ENCODE data around the gene FAM151B.
A peak's percentile ranks its signal among the peaks of the same experiment; 100 is the strongest.

The FAM151B gene

DNA sequence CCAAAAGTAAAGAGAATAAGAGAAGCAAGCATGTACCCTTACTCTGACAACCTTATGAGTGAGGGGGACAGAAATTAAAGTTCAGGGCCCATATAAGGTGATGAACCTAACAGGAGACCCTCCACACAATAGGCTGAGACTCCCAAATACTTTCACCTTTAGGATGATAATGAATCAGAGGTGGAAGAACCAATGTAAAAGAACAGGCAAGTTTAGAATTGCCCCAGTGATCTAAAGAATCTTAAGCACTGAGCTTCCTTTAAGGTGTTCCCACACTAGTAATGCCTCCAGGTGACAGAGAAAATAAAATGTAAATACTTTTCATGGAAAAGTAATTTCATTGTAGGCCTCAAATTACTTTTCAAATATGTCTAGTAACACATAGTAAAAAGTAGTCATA lies 8.2 kb upstream of the FAM151B start:
- no peak for ATAC-seq
- TF ChIP-seq ZFP3 (CRISPR knock-in tag; IDR thresholded peaks at IDR 0.05) (no peak), TOX (CRISPR knock-in tag; IDR thresholded peaks at IDR 0.05; ENCODE audit: borderline replicate concordance) (no peak), ZNF70 (CRISPR knock-in tag; IDR thresholded peaks at IDR 0.05) (no peak), BACH2 (CRISPR knock-in tag; IDR thresholded peaks at IDR 0.05; ENCODE audit: borderline replicate concordance) (no peak), CSDC2 (CRISPR knock-in tag; IDR thresholded peaks at IDR 0.05) (no peak), TCF4 (CRISPR knock-in tag; IDR thresholded peaks at IDR 0.05; ENCODE audit: borderline replicate concordance) (no peak), ZC3H10 (CRISPR knock-in tag; IDR thresholded peaks at IDR 0.05) (no peak), SNAI2 (CRISPR knock-in tag; IDR thresholded peaks at IDR 0.05) (no peak), RARB (CRISPR knock-in tag; IDR thresholded peaks at IDR 0.05) (no peak), ZFP30 (CRISPR knock-in tag; IDR thresholded peaks at IDR 0.05) (no peak), OSR1 (CRISPR knock-in tag; IDR thresholded peaks at IDR 0.05) (no peak), PPARA (CRISPR knock-in tag; IDR thresholded peaks at IDR 0.05; ENCODE audit: borderline replicate concordance) (no peak), ISL1 (CRISPR knock-in tag; IDR thresholded peaks at IDR 0.05) (no peak), GLIS3 (CRISPR knock-in tag; IDR thresholded peaks at IDR 0.05) (no peak)
- TF ChIP-seq, protein P1, sequence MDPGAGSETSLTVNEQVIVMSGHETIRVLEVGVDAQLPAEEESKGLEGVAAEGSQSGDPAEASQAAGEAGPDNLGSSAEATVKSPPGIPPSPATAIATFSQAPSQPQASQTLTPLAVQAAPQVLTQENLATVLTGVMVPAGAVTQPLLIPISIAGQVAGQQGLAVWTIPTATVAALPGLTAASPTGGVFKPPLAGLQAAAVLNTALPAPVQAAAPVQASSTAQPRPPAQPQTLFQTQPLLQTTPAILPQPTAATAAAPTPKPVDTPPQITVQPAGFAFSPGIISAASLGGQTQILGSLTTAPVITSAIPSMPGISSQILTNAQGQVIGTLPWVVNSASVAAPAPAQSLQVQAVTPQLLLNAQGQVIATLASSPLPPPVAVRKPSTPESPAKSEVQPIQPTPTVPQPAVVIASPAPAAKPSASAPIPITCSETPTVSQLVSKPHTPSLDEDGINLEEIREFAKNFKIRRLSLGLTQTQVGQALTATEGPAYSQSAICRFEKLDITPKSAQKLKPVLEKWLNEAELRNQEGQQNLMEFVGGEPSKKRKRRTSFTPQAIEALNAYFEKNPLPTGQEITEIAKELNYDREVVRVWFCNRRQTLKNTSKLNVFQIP (CRISPR knock-in tag; IDR thresholded peaks at IDR 0.05; ENCODE audit: borderline replicate concordance, low read depth), result no peak
- TF ChIP-seq, protein P2, sequence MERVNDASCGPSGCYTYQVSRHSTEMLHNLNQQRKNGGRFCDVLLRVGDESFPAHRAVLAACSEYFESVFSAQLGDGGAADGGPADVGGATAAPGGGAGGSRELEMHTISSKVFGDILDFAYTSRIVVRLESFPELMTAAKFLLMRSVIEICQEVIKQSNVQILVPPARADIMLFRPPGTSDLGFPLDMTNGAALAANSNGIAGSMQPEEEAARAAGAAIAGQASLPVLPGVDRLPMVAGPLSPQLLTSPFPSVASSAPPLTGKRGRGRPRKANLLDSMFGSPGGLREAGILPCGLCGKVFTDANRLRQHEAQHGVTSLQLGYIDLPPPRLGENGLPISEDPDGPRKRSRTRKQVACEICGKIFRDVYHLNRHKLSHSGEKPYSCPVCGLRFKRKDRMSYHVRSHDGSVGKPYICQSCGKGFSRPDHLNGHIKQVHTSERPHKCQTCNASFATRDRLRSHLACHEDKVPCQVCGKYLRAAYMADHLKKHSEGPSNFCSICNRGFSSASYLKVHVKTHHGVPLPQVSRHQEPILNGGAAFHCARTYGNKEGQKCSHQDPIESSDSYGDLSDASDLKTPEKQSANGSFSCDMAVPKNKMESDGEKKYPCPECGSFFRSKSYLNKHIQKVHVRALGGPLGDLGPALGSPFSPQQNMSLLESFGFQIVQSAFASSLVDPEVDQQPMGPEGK (CRISPR knock-in tag; IDR thresholded peaks at IDR 0.05; ENCODE audit: borderline replicate concordance), result no peak
- TF ChIP-seq, protein P3, sequence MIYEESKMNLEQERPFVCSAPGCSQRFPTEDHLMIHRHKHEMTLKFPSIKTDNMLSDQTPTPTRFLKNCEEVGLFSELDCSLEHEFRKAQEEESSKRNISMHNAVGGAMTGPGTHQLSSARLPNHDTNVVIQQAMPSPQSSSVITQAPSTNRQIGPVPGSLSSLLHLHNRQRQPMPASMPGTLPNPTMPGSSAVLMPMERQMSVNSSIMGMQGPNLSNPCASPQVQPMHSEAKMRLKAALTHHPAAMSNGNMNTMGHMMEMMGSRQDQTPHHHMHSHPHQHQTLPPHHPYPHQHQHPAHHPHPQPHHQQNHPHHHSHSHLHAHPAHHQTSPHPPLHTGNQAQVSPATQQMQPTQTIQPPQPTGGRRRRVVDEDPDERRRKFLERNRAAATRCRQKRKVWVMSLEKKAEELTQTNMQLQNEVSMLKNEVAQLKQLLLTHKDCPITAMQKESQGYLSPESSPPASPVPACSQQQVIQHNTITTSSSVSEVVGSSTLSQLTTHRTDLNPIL (CRISPR knock-in tag; IDR thresholded peaks at IDR 0.05; ENCODE audit: low read depth), result no peak
- TF ChIP-seq, protein P4, sequence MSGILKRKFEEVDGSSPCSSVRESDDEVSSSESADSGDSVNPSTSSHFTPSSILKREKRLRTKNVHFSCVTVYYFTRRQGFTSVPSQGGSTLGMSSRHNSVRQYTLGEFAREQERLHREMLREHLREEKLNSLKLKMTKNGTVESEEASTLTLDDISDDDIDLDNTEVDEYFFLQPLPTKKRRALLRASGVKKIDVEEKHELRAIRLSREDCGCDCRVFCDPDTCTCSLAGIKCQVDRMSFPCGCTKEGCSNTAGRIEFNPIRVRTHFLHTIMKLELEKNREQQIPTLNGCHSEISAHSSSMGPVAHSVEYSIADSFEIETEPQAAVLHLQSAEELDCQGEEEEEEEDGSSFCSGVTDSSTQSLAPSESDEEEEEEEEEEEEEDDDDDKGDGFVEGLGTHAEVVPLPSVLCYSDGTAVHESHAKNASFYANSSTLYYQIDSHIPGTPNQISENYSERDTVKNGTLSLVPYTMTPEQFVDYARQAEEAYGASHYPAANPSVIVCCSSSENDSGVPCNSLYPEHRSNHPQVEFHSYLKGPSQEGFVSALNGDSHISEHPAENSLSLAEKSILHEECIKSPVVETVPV (CRISPR knock-in tag; IDR thresholded peaks at IDR 0.05), result no peak

DNA sequence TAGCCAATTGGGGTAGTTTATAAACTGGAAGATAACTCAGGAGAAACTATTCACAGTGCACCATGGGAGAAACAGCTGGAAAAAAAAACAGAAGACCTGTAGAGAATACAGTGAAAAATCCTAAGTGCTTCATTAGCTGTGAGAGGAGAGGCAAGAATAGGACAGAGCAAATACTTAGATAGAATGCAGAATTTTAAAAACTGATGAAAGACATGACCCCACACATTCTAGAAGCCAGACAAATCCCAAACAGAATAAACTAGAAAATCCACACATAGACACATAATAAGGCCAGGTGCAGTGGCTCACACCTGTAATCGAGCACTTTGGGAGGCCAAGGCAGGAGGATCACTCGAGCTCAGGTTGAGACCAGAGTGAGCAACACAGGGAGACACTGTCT lies 7.5 kb upstream of the FAM151B start:
- ATAC-seq, result no peak
- TF ChIP-seq ISL1 (CRISPR knock-in tag; IDR thresholded peaks at IDR 0.05), result no peak
- TF ChIP-seq SNAI2 (CRISPR knock-in tag; IDR thresholded peaks at IDR 0.05), result no peak
- no peak for TF ChIP-seq ZC3H10 (CRISPR knock-in tag; IDR thresholded peaks at IDR 0.05)

DNA sequence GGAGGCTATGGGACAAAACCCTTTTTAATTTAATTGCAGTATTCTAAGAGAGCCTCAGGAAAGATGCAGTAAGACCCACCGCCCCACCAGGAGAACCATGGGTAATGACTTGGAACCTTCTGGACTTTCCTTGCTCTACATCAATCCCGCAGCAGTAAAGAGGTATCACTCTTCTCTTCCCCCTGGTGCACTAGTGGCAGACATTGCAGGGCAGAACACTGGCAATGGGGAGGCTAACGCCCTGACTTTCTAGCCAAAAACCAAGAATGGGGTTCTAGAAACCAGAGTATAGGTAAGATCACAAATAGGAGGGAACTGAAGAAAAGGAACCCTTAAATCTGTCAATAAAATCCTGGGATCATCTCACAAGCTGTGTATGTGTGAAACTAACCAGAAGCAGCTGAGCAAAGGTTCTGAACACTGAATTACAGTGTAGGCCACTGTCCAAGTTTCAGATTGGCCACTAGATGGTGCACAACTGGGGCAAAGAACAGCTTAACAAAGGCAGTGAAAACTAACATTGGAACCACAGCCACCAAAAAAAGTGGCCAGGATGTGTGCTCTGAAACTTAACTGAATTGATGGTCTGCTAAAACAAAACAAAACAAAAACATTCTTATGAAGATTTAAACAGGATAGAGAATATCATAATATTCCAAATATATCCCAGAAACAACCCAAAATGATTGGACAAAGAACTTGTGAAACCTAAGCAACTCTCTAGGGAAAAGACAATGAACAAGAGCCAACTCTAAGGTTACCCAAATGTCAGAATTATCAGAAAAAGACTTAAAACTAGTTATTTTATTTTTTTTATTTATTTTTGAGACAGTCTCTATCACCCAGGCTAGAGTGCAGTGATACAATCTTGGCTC lies 6.6 kb upstream of the FAM151B start:
- peak; percentile 81 for ATAC-seq
- TF ChIP-seq, protein P2 (CRISPR knock-in tag; IDR thresholded peaks at IDR 0.05; ENCODE audit: borderline replicate concordance), result no peak
- TF ChIP-seq SNAI2 (CRISPR knock-in tag; IDR thresholded peaks at IDR 0.05) (no peak), ZNF8 (CRISPR knock-in tag; IDR thresholded peaks at IDR 0.05) (no peak), TOX (CRISPR knock-in tag; IDR thresholded peaks at IDR 0.05; ENCODE audit: borderline replicate concordance) (no peak)
- TF ChIP-seq, protein P5, sequence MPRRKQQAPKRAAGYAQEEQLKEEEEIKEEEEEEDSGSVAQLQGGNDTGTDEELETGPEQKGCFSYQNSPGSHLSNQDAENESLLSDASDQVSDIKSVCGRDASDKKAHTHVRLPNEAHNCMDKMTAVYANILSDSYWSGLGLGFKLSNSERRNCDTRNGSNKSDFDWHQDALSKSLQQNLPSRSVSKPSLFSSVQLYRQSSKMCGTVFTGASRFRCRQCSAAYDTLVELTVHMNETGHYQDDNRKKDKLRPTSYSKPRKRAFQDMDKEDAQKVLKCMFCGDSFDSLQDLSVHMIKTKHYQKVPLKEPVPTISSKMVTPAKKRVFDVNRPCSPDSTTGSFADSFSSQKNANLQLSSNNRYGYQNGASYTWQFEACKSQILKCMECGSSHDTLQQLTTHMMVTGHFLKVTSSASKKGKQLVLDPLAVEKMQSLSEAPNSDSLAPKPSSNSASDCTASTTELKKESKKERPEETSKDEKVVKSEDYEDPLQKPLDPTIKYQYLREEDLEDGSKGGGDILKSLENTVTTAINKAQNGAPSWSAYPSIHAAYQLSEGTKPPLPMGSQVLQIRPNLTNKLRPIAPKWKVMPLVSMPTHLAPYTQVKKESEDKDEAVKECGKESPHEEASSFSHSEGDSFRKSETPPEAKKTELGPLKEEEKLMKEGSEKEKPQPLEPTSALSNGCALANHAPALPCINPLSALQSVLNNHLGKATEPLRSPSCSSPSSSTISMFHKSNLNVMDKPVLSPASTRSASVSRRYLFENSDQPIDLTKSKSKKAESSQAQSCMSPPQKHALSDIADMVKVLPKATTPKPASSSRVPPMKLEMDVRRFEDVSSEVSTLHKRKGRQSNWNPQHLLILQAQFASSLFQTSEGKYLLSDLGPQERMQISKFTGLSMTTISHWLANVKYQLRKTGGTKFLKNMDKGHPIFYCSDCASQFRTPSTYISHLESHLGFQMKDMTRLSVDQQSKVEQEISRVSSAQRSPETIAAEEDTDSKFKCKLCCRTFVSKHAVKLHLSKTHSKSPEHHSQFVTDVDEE (CRISPR knock-in tag; IDR thresholded peaks at IDR 0.05), result no peak
- TF ChIP-seq, protein P1 (CRISPR knock-in tag; IDR thresholded peaks at IDR 0.05; ENCODE audit: borderline replicate concordance, low read depth), result no peak
- TF ChIP-seq, protein P3 (CRISPR knock-in tag; IDR thresholded peaks at IDR 0.05; ENCODE audit: low read depth), result no peak

All from SK-N-SH treated with all-trans-retinoic acid at 6 μM for 48 hours (cell line).